ENCODE results near the gene THAP8. TPM values are rescaled to one million over a fixed set of nuclear protein-coding genes. Genes with fewer than 3 reads are reported as not detected.

Gene THAP8
- total and polyA plus RNA-seq, 2 of the 13 experiments (the other 11 are each of a cell fraction or from before 2014, with no cell fraction given) = 1.7 to 3.7 TPM

GRCh38 chr19:36054733-36055686 is 925 bp upstream of the THAP8 start, which contains the start of gene WDR62 (continued):
- TF ChIP-seq SAP130 (CRISPR knock-in tag; IDR thresholded peaks at IDR 0.05; ENCODE audit: low read depth) = peak; percentile 99
- TF ChIP-seq ZNF124 (CRISPR knock-in tag; IDR thresholded peaks at IDR 0.05) = no peak
- TF ChIP-seq SATB2 (CRISPR knock-in tag; IDR thresholded peaks at IDR 0.05) = 0 out of 2 replicates have a peak, but pooled peaks have one; percentile 3
- no peak for TF ChIP-seq ZNF441 (CRISPR knock-in tag; IDR thresholded peaks at IDR 0.05; ENCODE audit: borderline replicate concordance)
- peak; percentile 51 for TF ChIP-seq ZNF589 (CRISPR knock-in tag; conservative IDR thresholded peaks at IDR 0.05)
- peak; percentile 67; the same call in 1 of the 2 replicates for TF ChIP-seq TMF1 (CRISPR knock-in tag; IDR thresholded peaks at IDR 0.05; ENCODE audit: low read depth)
- no peak for TF ChIP-seq ZNF121 (CRISPR knock-in tag; IDR thresholded peaks at IDR 0.05)
- 0 out of 2 replicates have a peak, but pooled peaks have one; percentile 42 for TF ChIP-seq ZNF510 (CRISPR knock-in tag; IDR thresholded peaks at IDR 0.05; ENCODE audit: low read depth)
- no peak for TF ChIP-seq POLR2AphosphoS5 (IDR thresholded peaks at IDR 0.05; ENCODE audit: low read depth, low read length)
- peak; percentile 57 for TF ChIP-seq AGO2 (optimal IDR thresholded peaks at IDR 0.05; ENCODE audit: low read depth, low read length)
- TF ChIP-seq YEATS2 (CRISPR knock-in tag; IDR thresholded peaks at IDR 0.05; ENCODE audit: borderline replicate concordance) = peak; percentile 1; the same call in 1 of the 2 replicates
- TF ChIP-seq TARDBP (CRISPR knock-in tag; IDR thresholded peaks at IDR 0.05) = peak; percentile 44; the same call in 1 of the 2 replicates
- 0 out of 2 replicates have a peak, but pooled peaks have one; percentile 76 for TF ChIP-seq BRCA1 (CRISPR knock-in tag; IDR thresholded peaks at IDR 0.05)
- TF ChIP-seq TFAP4 (IDR thresholded peaks at IDR 0.05; ENCODE audit: borderline replicate concordance, low read depth) = 0 out of 2 replicates have a peak, but pooled peaks have one; percentile 0
- TF ChIP-seq IKZF1 (IDR thresholded peaks at IDR 0.05) = no peak
- no peak for TF ChIP-seq NFIB (CRISPR knock-in tag; IDR thresholded peaks at IDR 0.05; ENCODE audit: borderline replicate concordance)
- TF ChIP-seq RFXANK (CRISPR knock-in tag; IDR thresholded peaks at IDR 0.05) = 0 out of 2 replicates have a peak, but pooled peaks have one; percentile 11
- TF ChIP-seq ATF7-NPFF (CRISPR knock-in tag; IDR thresholded peaks at IDR 0.05; ENCODE audit: low read depth) = peak; percentile 42
- TF ChIP-seq SP140L (CRISPR knock-in tag; IDR thresholded peaks at IDR 0.05; ENCODE audit: borderline replicate concordance) = no peak
- peak; percentile 14; the same call in 1 of the 2 replicates for TF ChIP-seq ZMYM2 (CRISPR knock-in tag; IDR thresholded peaks at IDR 0.05)
- TF ChIP-seq E2F2 (CRISPR knock-in tag; IDR thresholded peaks at IDR 0.05; ENCODE audit: borderline replicate concordance) = peak; percentile 89; the same call in 1 of the 2 replicates
- TF ChIP-seq ZNF772 (CRISPR knock-in tag; IDR thresholded peaks at IDR 0.05) = 0 out of 2 replicates have a peak, but pooled peaks have one; percentile 14
- 0 out of 2 replicates have a peak, but pooled peaks have one; percentile 56 for TF ChIP-seq RBFOX2 (IDR thresholded peaks at IDR 0.05; ENCODE audit: low read depth, low read length)
- TF ChIP-seq JUNB (CRISPR knock-in tag; IDR thresholded peaks at IDR 0.05; ENCODE audit: borderline replicate concordance) = peak; percentile 57; the same call in 1 of the 2 replicates
- peak; percentile 16; the same call in 1 of the 2 replicates for TF ChIP-seq ZIK1 (CRISPR knock-in tag; IDR thresholded peaks at IDR 0.05; ENCODE audit: borderline replicate concordance, low read depth)
- 0 out of 2 replicates have a peak, but pooled peaks have one; percentile 38 for TF ChIP-seq ZNF558 (CRISPR knock-in tag; IDR thresholded peaks at IDR 0.05; ENCODE audit: borderline replicate concordance)
- TF ChIP-seq REL (CRISPR knock-in tag; conservative IDR thresholded peaks at IDR 0.05) = peak; percentile 93
- no peak for TF ChIP-seq ZSCAN22 (CRISPR knock-in tag; IDR thresholded peaks at IDR 0.05)
- peak; percentile 48; the same call in 1 of the 2 replicates for TF ChIP-seq MED13 (CRISPR knock-in tag; IDR thresholded peaks at IDR 0.05)
- TF ChIP-seq FOXM1 (CRISPR knock-in tag; IDR thresholded peaks at IDR 0.05) = 0 out of 2 replicates have a peak, but pooled peaks have one; percentile 10
